SH-SY5Y (cell line): ENCODE data around the gene TBL1X.

Source experiments
- GATA2 ChIP-seq: IDR thresholded peaks from 2 replicates; pipeline ENCODE4 v1.6.1; 2011; ENCODE audit warnings: mild to moderate bottlenecking, low read depth, low read length
- GATA3 ChIP-seq: IDR thresholded peaks from 2 replicates; pipeline ENCODE4 v1.6.1; 2011; ENCODE audit warnings: low read depth, mild to moderate bottlenecking, low read length, moderate library complexity

- TF ChIP-seq GATA3, result no peak
- no peak for TF ChIP-seq GATA2
Observed at GRCh38 chrX:9664224-9664623, 199.4 kb downstream of the TBL1X start.
